HepG2 (cell line): ENCODE results near the gene B3GAT3. TPM values are rescaled to one million over a fixed set of nuclear protein-coding genes. Genes with fewer than 3 reads are reported as not detected.
A peak's percentile ranks its signal among the peaks of the same experiment; 100 is the strongest.

Source experiments
- CBX5 ChIP-seq: sonication (generic); formaldehyde crosslinking; IDR thresholded peaks from 2 replicates; pipeline ENCODE4 v1.4.0; 2020; ENCODE audit warnings: missing genetic modification reagents, borderline replicate concordance
- GATA4 ChIP-seq: sonication (generic); IDR thresholded peaks from 2 replicates; pipeline ENCODE4 v1.6.1; 2016; ENCODE audit warnings: antibody characterized with exemption, low read depth, borderline replicate concordance
- GTF2F1 ChIP-seq: fragments of 150-350 bp; IDR thresholded peaks from 2 replicates; pipeline ENCODE4 v1.6.1; 2014; ENCODE audit warnings: low read length
- NFIB ChIP-seq: sonication (generic); formaldehyde crosslinking; IDR thresholded peaks from 2 replicates; pipeline ENCODE4 v1.9.0; 2021; ENCODE audit warnings: missing genetic modification reagents, mild to moderate bottlenecking, borderline replicate concordance
- PCBP1 ChIP-seq: fragments of 200-400 bp; formaldehyde crosslinking; IDR thresholded peaks from 2 replicates; pipeline ENCODE4 v1.6.1; 2017; ENCODE audit warnings: mild to moderate bottlenecking, low read depth, low read length, borderline replicate concordance
- ZNF12 ChIP-seq: sonication (generic); formaldehyde crosslinking; IDR thresholded peaks from 2 replicates; pipeline ENCODE4 v1.5.0; 2020; ENCODE audit warnings: missing genetic modification reagents
- ZNF34 ChIP-seq: sonication (generic); formaldehyde crosslinking; IDR thresholded peaks from 2 replicates; pipeline ENCODE4 v1.4.0; 2020; ENCODE audit warnings: mild to moderate bottlenecking, missing genetic modification reagents, borderline replicate concordance
- ZNF451 ChIP-seq: sonication (generic); formaldehyde crosslinking; IDR thresholded peaks from 2 replicates; pipeline ENCODE4 v1.5.0; 2020; ENCODE audit warnings: mild to moderate bottlenecking, missing genetic modification reagents
- ZNF776 ChIP-seq: sonication (generic); formaldehyde crosslinking; IDR thresholded peaks from 2 replicates; pipeline ENCODE4 v1.4.0; 2020; ENCODE audit warnings: mild to moderate bottlenecking, missing genetic modification reagents
- ZSCAN20 ChIP-seq: sonication (generic); formaldehyde crosslinking; IDR thresholded peaks from 2 replicates; pipeline ENCODE4 v1.4.0; 2020; ENCODE audit warnings: missing genetic modification reagents, mild to moderate bottlenecking, borderline replicate concordance
- polyA plus RNA-seq, 8 experiments: library from polyadenylated mRNA; depleted of rRNA in 3 of 8; stranded (reverse) in 7 of 8; unstranded in 1 of 8; fragments of >200 nt; fragmentation: Illumina TruSeq in 4 of 8; extraction: Trizol in 4 of 8; gene quantifications; 2 replicates each; pipeline versions ENCODE4 v1.2.1 to v1.2.3, GENCODE V29; 2011 to 2016; ENCODE audit warnings: low read depth in 4 of 8, missing spikeins in 1 of 8, mixed read lengths in 1 of 8; ENCODE audit not compliant: insufficient read depth in 1 of 8
- total RNA-seq, 5 experiments: library from RNA; depleted of rRNA; stranded (reverse); fragments of >200 nt; fragmentation: Illumina TruSeq; extraction: Trizol; gene quantifications; 2 replicates each; pipeline ENCODE4 v1.2.3, GENCODE V29; 2016; ENCODE audit warnings: low read depth in 1 of 5
- TF ChIP-seq, protein P1 (sequence below): sonication (generic); formaldehyde crosslinking; IDR thresholded peaks from 2 replicates; pipeline ENCODE4 v1.4.0; 2020; ENCODE audit warnings: mild to moderate bottlenecking, missing genetic modification reagents
- TF ChIP-seq, protein P2 (sequence below): sonication (generic); formaldehyde crosslinking; IDR thresholded peaks from 2 replicates; pipeline ENCODE4 v1.5.0; 2020; ENCODE audit warnings: mild to moderate bottlenecking, missing genetic modification reagents, moderate library complexity
- TF ChIP-seq, protein P3 (sequence below): sonication (generic); formaldehyde crosslinking; IDR thresholded peaks from 2 replicates; pipeline ENCODE4 v1.4.0; 2020; ENCODE audit warnings: missing genetic modification reagents

The B3GAT3 gene
- total and polyA plus RNA-seq, 2 of the 13 experiments (the other 11 are each of a cell fraction or from before 2014, with no cell fraction given) = 21.3 to 26.1 TPM

DNA sequence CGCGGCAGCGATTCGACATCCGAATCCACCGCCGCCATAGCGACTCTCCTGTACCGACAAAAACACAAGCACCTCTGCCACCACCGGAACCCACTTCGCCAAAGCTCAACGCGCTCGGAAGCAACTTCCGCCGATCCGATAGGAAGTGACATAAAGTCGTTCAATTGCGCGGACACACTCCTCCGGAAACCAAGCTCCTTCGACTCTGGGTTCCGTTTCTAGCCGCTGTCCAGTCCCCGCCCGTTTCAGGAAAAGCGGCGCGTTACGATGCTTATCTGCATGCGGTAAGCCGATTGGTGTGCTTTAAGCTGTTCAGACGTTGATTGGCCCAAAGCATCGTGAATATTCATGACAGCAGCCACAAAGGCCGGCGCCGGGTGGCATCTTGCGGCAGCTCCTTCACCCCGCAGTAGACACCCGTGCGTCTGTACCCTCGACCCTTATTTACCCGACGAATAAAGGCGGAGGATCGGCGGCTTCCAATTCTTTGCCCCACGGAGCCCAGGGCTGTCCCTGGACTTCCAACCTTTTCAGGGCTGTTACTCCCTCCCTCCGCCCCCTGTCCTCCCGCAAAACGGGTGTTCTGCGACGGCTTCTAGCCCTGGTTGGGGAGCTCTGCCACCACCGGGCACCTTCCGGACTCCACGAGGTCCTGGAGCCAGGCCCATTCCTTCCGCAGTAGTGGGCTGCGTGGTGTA, 30.2 kb downstream of the B3GAT3 start, which contains the start of gene TUT1 (continued):
- TF ChIP-seq, protein P1, sequence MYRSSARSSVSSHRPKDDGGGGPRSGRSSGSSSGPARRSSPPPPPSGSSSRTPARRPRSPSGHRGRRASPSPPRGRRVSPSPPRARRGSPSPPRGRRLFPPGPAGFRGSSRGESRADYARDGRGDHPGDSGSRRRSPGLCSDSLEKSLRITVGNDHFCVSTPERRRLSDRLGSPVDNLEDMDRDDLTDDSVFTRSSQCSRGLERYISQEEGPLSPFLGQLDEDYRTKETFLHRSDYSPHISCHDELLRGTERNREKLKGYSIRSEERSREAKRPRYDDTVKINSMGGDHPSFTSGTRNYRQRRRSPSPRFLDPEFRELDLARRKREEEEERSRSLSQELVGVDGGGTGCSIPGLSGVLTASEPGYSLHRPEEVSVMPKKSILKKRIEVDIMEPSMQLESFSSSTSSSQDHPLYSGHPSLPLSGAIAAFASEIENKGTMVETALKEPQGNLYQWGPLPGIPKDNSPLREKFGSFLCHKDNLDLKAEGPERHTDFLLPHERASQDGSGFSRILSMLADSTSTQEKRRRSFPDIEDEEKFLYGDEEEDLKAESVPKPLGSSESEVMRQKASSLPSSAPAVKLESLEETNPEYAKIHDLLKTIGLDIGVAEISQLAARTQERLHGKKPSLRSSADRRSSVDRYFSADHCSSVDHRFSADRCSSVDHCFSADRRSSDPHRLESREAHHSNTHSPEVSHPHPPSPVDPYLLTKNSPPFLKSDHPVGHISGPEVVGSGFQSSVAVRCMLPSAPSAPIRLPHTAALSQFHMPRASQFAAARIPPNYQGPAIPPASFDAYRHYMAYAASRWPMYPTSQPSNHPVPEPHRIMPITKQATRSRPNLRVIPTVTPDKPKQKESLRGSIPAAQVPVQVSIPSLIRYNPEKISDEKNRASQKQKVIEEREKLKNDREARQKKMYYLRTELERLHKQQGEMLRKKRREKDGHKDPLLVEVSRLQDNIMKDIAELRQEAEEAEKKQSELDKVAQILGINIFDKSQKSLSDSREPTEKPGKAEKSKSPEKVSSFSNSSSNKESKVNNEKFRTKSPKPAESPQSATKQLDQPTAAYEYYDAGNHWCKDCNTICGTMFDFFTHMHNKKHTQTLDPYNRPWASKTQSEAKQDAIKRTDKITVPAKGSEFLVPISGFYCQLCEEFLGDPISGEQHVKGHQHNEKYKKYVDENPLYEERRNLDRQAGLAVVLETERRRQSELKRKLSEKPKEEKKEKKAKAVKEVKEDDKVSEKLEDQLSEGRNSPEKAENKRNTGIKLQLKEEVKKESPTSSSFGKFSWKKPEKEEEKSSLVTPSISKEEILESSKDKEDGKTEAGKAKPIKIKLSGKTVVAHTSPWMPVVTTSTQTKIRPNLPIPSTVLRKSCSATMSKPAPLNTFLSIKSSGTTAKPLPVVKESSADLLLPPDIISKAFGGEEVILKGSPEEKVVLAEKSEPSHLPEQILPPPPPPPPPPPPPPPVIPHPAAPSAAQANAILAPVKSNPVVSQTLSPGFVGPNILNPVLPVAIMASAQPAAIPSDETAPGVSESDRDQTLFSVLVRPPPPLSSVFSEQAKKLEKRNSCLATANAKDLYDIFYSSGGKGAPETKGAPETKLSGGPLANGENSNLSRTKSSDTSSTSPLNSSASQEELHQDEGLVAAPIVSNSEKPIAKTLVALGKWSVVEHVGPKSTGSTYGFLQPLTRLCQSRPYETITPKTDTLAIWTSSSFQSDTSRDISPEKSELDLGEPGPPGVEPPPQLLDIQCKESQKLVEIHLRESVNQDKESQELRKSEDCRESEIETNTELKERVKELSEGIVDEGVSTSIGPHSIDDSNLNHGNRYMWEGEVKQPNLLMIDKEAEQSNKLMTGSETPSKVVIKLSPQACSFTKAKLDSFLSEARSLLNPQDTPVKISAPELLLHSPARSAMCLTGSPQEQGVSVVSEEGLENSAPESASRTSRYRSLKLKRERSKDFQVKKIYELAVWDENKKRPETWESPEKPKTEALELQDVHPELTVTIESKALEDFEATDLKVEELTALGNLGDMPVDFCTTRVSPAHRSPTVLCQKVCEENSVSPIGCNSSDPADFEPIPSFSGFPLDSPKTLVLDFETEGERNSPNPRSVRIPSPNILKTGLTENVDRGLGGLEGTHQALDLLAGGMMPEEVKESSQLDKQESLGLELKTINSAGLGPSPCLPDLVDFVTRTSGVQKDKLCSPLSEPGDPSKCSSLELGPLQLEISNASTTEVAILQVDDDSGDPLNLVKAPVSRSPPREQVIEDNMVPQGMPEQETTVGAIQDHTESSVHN = peak; percentile 54; the same call in 1 of the 2 replicates
- TF ChIP-seq ZNF776 (CRISPR knock-in tag) = no peak
- TF ChIP-seq ZNF34 = no peak; the same call in 1 of the 2 replicates
- TF ChIP-seq GTF2F1 = 0 out of 2 replicates have a peak, but pooled peaks have one; percentile 26
- 0 out of 2 replicates have a peak, but pooled peaks have one; percentile 44 for TF ChIP-seq ZNF451 (CRISPR knock-in tag)
- TF ChIP-seq ZSCAN20 (CRISPR knock-in tag) = no peak
- TF ChIP-seq NFIB (CRISPR knock-in tag) = no peak
- TF ChIP-seq ZNF12 = 0 out of 2 replicates have a peak, but pooled peaks have one; percentile 7
- TF ChIP-seq GATA4 = peak; percentile 68; the same call in 1 of the 2 replicates
- TF ChIP-seq, protein P2, sequence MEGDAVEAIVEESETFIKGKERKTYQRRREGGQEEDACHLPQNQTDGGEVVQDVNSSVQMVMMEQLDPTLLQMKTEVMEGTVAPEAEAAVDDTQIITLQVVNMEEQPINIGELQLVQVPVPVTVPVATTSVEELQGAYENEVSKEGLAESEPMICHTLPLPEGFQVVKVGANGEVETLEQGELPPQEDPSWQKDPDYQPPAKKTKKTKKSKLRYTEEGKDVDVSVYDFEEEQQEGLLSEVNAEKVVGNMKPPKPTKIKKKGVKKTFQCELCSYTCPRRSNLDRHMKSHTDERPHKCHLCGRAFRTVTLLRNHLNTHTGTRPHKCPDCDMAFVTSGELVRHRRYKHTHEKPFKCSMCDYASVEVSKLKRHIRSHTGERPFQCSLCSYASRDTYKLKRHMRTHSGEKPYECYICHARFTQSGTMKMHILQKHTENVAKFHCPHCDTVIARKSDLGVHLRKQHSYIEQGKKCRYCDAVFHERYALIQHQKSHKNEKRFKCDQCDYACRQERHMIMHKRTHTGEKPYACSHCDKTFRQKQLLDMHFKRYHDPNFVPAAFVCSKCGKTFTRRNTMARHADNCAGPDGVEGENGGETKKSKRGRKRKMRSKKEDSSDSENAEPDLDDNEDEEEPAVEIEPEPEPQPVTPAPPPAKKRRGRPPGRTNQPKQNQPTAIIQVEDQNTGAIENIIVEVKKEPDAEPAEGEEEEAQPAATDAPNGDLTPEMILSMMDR (CRISPR knock-in tag) = no peak; the same call in 1 of the 2 replicates
- TF ChIP-seq CBX5 (CRISPR knock-in tag) = peak; percentile 91; the same call in 1 of the 2 replicates
- 0 out of 2 replicates have a peak, but pooled peaks have one; percentile 68 for TF ChIP-seq PCBP1
- TF ChIP-seq, protein P3, sequence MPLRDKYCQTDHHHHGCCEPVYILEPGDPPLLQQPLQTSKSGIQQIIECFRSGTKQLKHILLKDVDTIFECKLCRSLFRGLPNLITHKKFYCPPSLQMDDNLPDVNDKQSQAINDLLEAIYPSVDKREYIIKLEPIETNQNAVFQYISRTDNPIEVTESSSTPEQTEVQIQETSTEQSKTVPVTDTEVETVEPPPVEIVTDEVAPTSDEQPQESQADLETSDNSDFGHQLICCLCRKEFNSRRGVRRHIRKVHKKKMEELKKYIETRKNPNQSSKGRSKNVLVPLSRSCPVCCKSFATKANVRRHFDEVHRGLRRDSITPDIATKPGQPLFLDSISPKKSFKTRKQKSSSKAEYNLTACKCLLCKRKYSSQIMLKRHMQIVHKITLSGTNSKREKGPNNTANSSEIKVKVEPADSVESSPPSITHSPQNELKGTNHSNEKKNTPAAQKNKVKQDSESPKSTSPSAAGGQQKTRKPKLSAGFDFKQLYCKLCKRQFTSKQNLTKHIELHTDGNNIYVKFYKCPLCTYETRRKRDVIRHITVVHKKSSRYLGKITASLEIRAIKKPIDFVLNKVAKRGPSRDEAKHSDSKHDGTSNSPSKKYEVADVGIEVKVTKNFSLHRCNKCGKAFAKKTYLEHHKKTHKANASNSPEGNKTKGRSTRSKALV (CRISPR knock-in tag) = no peak; the same call in 1 of the 2 replicates
